ENCODE data around the gene ZNF549. TPM values are rescaled to one million over a fixed set of nuclear protein-coding genes. Genes with fewer than 3 reads are reported as not detected.

Gene ZNF549
- total RNA-seq, 4 donors from 2014 or later: 7.7 to 12.7 (median 9.2) TPM

GRCh38 chr19:57546513-57546912 is 19.4 kb downstream of the ZNF549 start:
- DNase-seq: no peak
- Histone ChIP-seq H3K4me3 (replicated peaks in 1 of 3) (no peak overlapping the region), H3K9me3 (no peaks in the 10 kb centered on the region), H3K36me3 (peaks cover 73 to 77% of the 10 kb centered on the region in 2 donors), H3K4me1 (no peaks in the 10 kb centered on the region), H3K27me3 (no peaks in the 10 kb centered on the region), H3K27ac (no peak overlapping the region)
- 96% methylated on average over 1 of the region's 1 CpG for WGBS, 2 donors
- intact Hi-C loops (cut with DNase I): no loop called here
- TF ChIP-seq CTCF (IDR thresholded peaks at IDR 0.05): no peak
- TF ChIP-seq POLR2A (IDR thresholded peaks at IDR 0.05): no peak

- Histone ChIP-seq H3K27me3 (no peaks in the 10 kb centered on the region), H3K27ac (no peak overlapping the region), H3K36me3 (peaks cover 75 to 76% of the 10 kb centered on the region in 2 donors), H3K4me1 (no peaks in the 10 kb centered on the region), H3K4me3 (replicated peaks in 1 of 3) (no peak overlapping the region), H3K9me3 (no peaks in the 10 kb centered on the region)
- intact Hi-C loops (cut with DNase I): no loop called here
- 97% methylated on average over 2 of the region's 2 CpGs for WGBS, 2 donors
- no peak for DNase-seq
- TF ChIP-seq CTCF (IDR thresholded peaks at IDR 0.05): no peak
- no peak for TF ChIP-seq POLR2A (IDR thresholded peaks at IDR 0.05)
Measured at GRCh38 chr19:57552432-57552831, 25.3 kb downstream of the ZNF549 start.

GRCh38 chr19:57557659-57558058 is 30.5 kb downstream of the ZNF549 start:
- no peaks in the 10 kb centered on the region for H3K9me3 ChIP-seq

GRCh38 chr19:57558525-57558924 is 31.4 kb downstream of the ZNF549 start:
- Histone ChIP-seq H3K27ac (no peak overlapping the region), H3K9me3 (no peaks in the 10 kb centered on the region), H3K36me3 (peaks cover 26 to 27% of the 10 kb centered on the region in 2 donors), H3K4me3 (replicated peaks in 1 of 3) (peak overlapping the region in 2 of 3 donors; percentile 19 to 81), H3K27me3 (no peaks in the 10 kb centered on the region), H3K4me1 (peaks cover 9 to 11% of the 10 kb centered on the region in 2 donors)
- no peak for TF ChIP-seq CTCF (IDR thresholded peaks at IDR 0.05)
- TF ChIP-seq POLR2A (IDR thresholded peaks at IDR 0.05): no peak
- DNase-seq: no peak
- WGBS, 2 donors: 26 to 27% methylated on average over 6 of the region's 6 CpGs
- intact Hi-C loops (cut with DNase I): no loop called here

More at GRCh38 chr19:57557659-57558058, 30.5 kb downstream of the ZNF549 start:
- Histone ChIP-seq H3K36me3 (peaks cover 28 to 30% of the 10 kb centered on the region in 2 donors), H3K27ac (no peak overlapping the region), H3K4me3 (replicated peaks in 1 of 3) (no peak overlapping the region), H3K27me3 (no peaks in the 10 kb centered on the region), H3K4me1 (peaks cover 9 to 11% of the 10 kb centered on the region in 2 donors)
- WGBS, 2 donors: 67 to 82% methylated on average over 5 of the region's 5 CpGs
- no peak for DNase-seq
- intact Hi-C loops (cut with DNase I): no loop called here
- TF ChIP-seq CTCF (IDR thresholded peaks at IDR 0.05) (no peak), POLR2A (IDR thresholded peaks at IDR 0.05) (no peak)

- Histone ChIP-seq H3K4me3 (replicated peaks in 1 of 3) (peak overlapping the region; percentile 19 to 87 (median 81)), H3K27me3 (no peaks in the 10 kb centered on the region), H3K36me3 (peaks cover 22% of the 10 kb centered on the region in 2 donors), H3K9me3 (no peaks in the 10 kb centered on the region), H3K27ac (peak overlapping the region in 1 of 3 donors; percentile 19), H3K4me1 (peaks cover 9 to 11% of the 10 kb centered on the region in 2 donors)
- WGBS, 2 donors: 1 to 2% methylated on average over 20 to 22 of the region's 22 CpGs
- peak; percentile 22 to 34 for DNase-seq
- intact Hi-C loops (cut with DNase I): no loop called here
- TF ChIP-seq CTCF (IDR thresholded peaks at IDR 0.05): no peak
- no peak for TF ChIP-seq POLR2A (IDR thresholded peaks at IDR 0.05)
Measured at GRCh38 chr19:57559008-57559403, 31.9 kb downstream of the ZNF549 start.

All from thyroid gland (tissue), 4 donors.